Mesendoderm (in vitro differentiated cells): ENCODE data around the gene GLG1. TPM values are rescaled to one million over a fixed set of nuclear protein-coding genes. Genes with fewer than 3 reads are reported as not detected.

Experiments
- small RNA-seq: library from polyadenylated mRNA; stranded (forward); fragments of <200 nt; extraction: miRNeasy Mini kit (QIAGEN cat#:217004); gene quantifications from one replicate; pipeline ENCODE3, GENCODE V24; 2013; ENCODE audit not compliant: insufficient read depth

The GLG1 gene

Small RNAs within 50 kb of the gene (small RNA-seq; reads per million reads assigned to genes)
- gene RF00019: not detected
- not detected for gene RNU6-237P
